Hepatic stellate cell (primary cell): ENCODE data around the gene IPO11.
"Not testable (repeated sequence)": the region's sequence is repeated elsewhere in the genome, so short reads cannot be mapped to it uniquely, and the experiment has no call there.

Source experiments
- DNase-seq: peaks from one replicate; pipeline ENCODE4 v3.0.0; 2011; ENCODE audit warnings: low spot score

The IPO11 gene

GRCh38 chr5:62514510-62515119 is 102.1 kb downstream of the IPO11 start:
- DNase-seq: no peak

GRCh38 chr5:62520812-62521211 is 108.2 kb downstream of the IPO11 start:
- not testable (repeated sequence) for DNase-seq

- DNase-seq: no peak
Observed at GRCh38 chr5:62521319-62521718, 108.8 kb downstream of the IPO11 start.

- DNase-seq: no peak
Observed at GRCh38 chr5:62522811-62523210, 110.2 kb downstream of the IPO11 start.

- no peak for DNase-seq
Observed at GRCh38 chr5:62533597-62533996, 121.0 kb downstream of the IPO11 start.

GRCh38 chr5:62534461-62535236 is 122.1 kb downstream of the IPO11 start:
- DNase-seq: no peak

- no peak for DNase-seq
Observed at GRCh38 chr5:62536232-62536631, 123.7 kb downstream of the IPO11 start.

- DNase-seq: no peak
Observed at GRCh38 chr5:62536783-62537182, 124.2 kb downstream of the IPO11 start.

- DNase-seq: no peak
Observed at GRCh38 chr5:62538017-62538942, 125.7 kb downstream of the IPO11 start.

GRCh38 chr5:62542720-62543119 is 130.2 kb downstream of the IPO11 start:
- no peak for DNase-seq

GRCh38 chr5:62547945-62548630 is 135.5 kb downstream of the IPO11 start:
- no peak for DNase-seq

- DNase-seq: no peak
Observed at GRCh38 chr5:62550103-62550502, 137.5 kb downstream of the IPO11 start.

GRCh38 chr5:62555930-62556329 is 143.4 kb downstream of the IPO11 start:
- no peak for DNase-seq

- no peak for DNase-seq
Observed at GRCh38 chr5:62558941-62559340, 146.4 kb downstream of the IPO11 start.

GRCh38 chr5:62560786-62561185 is 148.2 kb downstream of the IPO11 start:
- DNase-seq: no peak

GRCh38 chr5:62561896-62562295 is 149.3 kb downstream of the IPO11 start:
- DNase-seq: no peak

GRCh38 chr5:62562867-62563266 is 150.3 kb downstream of the IPO11 start:
- no peak for DNase-seq

- DNase-seq: no peak
Observed at GRCh38 chr5:62564101-62564500, 151.5 kb downstream of the IPO11 start.

- DNase-seq: not testable (repeated sequence)
Observed at GRCh38 chr5:62565740-62566139, 153.2 kb downstream of the IPO11 start.

GRCh38 chr5:62568143-62568542 is 155.6 kb downstream of the IPO11 start:
- no peak for DNase-seq

GRCh38 chr5:62568800-62569432 is 156.4 kb downstream of the IPO11 start:
- DNase-seq: no peak

- no peak for DNase-seq
Observed at GRCh38 chr5:62569470-62569869, 156.9 kb downstream of the IPO11 start.
